Stimulated activated CD8-positive, alpha-beta memory T cell treated with anti-CD3 and anti-CD28 coated beads, Interleukin-7, amount 100 ng/mL, for 1 hour (primary cell): ENCODE measurements around the gene BHLHE41.

Source experiments
- DNase-seq, 2 donors: peaks; one replicate each; pipeline ENCODE4 v3.0.0-alpha.2; 2020; ENCODE audit warnings: low read depth in 2 of 2

Gene BHLHE41

GRCh38 chr12:26124446-26125399 is at the start of gene BHLHE41:
BHLHE41 (minus strand) TSS chr12:26125037; CDS start chr12:26124779, 258 bp downstream.
- DNase-seq: no peak

- DNase-seq: no peak
Observed at GRCh38 chr12:26172946-26173552, 48.2 kb upstream of the BHLHE41 start.

GRCh38 chr12:26172539-26172938 is 47.7 kb upstream of the BHLHE41 start:
- no peak for DNase-seq

GRCh38 chr12:26172013-26172412 is 47.2 kb upstream of the BHLHE41 start:
- no peak for DNase-seq

- no peak for DNase-seq
Observed at GRCh38 chr12:26164118-26164517, 39.3 kb upstream of the BHLHE41 start.

GRCh38 chr12:26162905-26163304 is 38.1 kb upstream of the BHLHE41 start:
- no peak for DNase-seq

- DNase-seq: no peak
Observed at GRCh38 chr12:26162174-26162573, 37.3 kb upstream of the BHLHE41 start.

GRCh38 chr12:26158078-26158764 is 33.4 kb upstream of the BHLHE41 start:
- no peak for DNase-seq

GRCh38 chr12:26157001-26157400 is 32.2 kb upstream of the BHLHE41 start:
- DNase-seq: no peak

GRCh38 chr12:26156201-26156871 is 31.5 kb upstream of the BHLHE41 start:
- DNase-seq: no peak

- no peak for DNase-seq
Observed at GRCh38 chr12:26153421-26154154, 28.8 kb upstream of the BHLHE41 start.

GRCh38 chr12:26152507-26153102 is 27.8 kb upstream of the BHLHE41 start:
- no peak for DNase-seq

GRCh38 chr12:26150736-26151450 is 26.1 kb upstream of the BHLHE41 start:
- DNase-seq: no peak

- DNase-seq: no peak
Observed at GRCh38 chr12:26149968-26150500, 25.2 kb upstream of the BHLHE41 start.

- no peak for DNase-seq
Observed at GRCh38 chr12:26148291-26148690, 23.5 kb upstream of the BHLHE41 start.

GRCh38 chr12:26143291-26143690 is 18.5 kb upstream of the BHLHE41 start:
- no peak for DNase-seq

- no peak for DNase-seq
Observed at GRCh38 chr12:26138860-26139259, 14.0 kb upstream of the BHLHE41 start.

GRCh38 chr12:26136688-26137087 is 11.9 kb upstream of the BHLHE41 start:
- no peak for DNase-seq

- DNase-seq: no peak
Observed at GRCh38 chr12:26135571-26135970, 10.7 kb upstream of the BHLHE41 start.

GRCh38 chr12:26135010-26135420 is 10.2 kb upstream of the BHLHE41 start:
- DNase-seq: no peak
